PC-3 (cell line): Measurements from ENCODE around the gene DDX46. TPM values are rescaled to one million over a fixed set of nuclear protein-coding genes. Genes with fewer than 3 reads are reported as not detected.

Experiments used
- ATAC-seq: fragments of 200-7000 bp; cut with Tn5 transposase; 2 replicates; pipeline ENCODE4 v1.9.1; 2020; ENCODE audit warnings: mild to moderate bottlenecking, moderate library complexity
- BruUV-seq: library from RNA; stranded (reverse); fragments of 400-500 nt; replicated peaks from 2 replicates; lab custom pipeline; 2021; lab: Mats Ljungman, UMichigan
- CTCF ChIA-PET: fragments of 300-600 bp; sonication (Branson Sonifier 250); formaldehyde crosslinking; loops from one replicate; lab custom pipeline; 2022; ENCODE audit warnings: antibody characterized with exemption; lab: Charles Lee
- POLR2A ChIA-PET: fragments of 300-600 bp; sonication (Branson Sonifier 250); formaldehyde crosslinking; loops from one replicate; lab custom pipeline; 2022; ENCODE audit warnings: antibody characterized with exemption; ENCODE audit not compliant: unreplicated experiment; lab: Charles Lee
- DNase-seq: peaks from one replicate; pipeline ENCODE4 v3.0.0-alpha.2; 2015
- H2AFZ ChIP-seq: fragments of 300-600 bp; sonication (generic); 2 replicates; pipeline ENCODE4 v1.6.0; 2016; ENCODE audit warnings: antibody characterized with exemption, low read length
- H3F3A ChIP-seq: fragments of 300-600 bp; sonication (generic); one replicate; pipeline ENCODE4 v1.6.0; 2017; ENCODE audit warnings: antibody characterized with exemption, low read length, control low read depth, mild to moderate bottlenecking; ENCODE audit not compliant: unreplicated experiment
- H3K27ac ChIP-seq: fragments of 300-600 bp; sonication (generic); 2 replicates; pipeline ENCODE4 v1.5.1; 2016; ENCODE audit warnings: mild to moderate bottlenecking, low read length
- H3K27me3 ChIP-seq: fragments of 300-600 bp; sonication (generic); 2 replicates; pipeline ENCODE4 v1.6.1; 2016; ENCODE audit warnings: low read length, mixed read lengths
- H3K36me3 ChIP-seq: fragments of 300-600 bp; sonication (generic); 2 replicates; pipeline ENCODE4 v1.6.1; 2016; ENCODE audit warnings: low read depth, mixed run types, low read length, mixed read lengths
- H3K4me1 ChIP-seq: fragments of 300-600 bp; sonication (generic); 2 replicates; pipeline ENCODE4 v1.5.1; 2016; ENCODE audit warnings: low read length; ENCODE audit not compliant: insufficient read depth
- H3K4me2 ChIP-seq: fragments of 300-600 bp; sonication (generic); 2 replicates; pipeline ENCODE4 v1.6.0; 2016; ENCODE audit warnings: low read length
- H3K4me3 ChIP-seq: fragments of 300-600 bp; sonication (generic); 2 replicates; pipeline ENCODE4 v1.5.1; 2016; ENCODE audit warnings: mild to moderate bottlenecking, low read length, mixed read lengths
- H3K79me2 ChIP-seq: fragments of 300-600 bp; sonication (generic); 2 replicates; pipeline ENCODE4 v1.6.1; 2017; ENCODE audit warnings: low read length, mixed read lengths
- H3K9ac ChIP-seq: fragments of 300-600 bp; sonication (generic); 2 replicates; pipeline ENCODE4 v1.6.0; 2016; ENCODE audit warnings: mild to moderate bottlenecking, low read length
- H3K9me2 ChIP-seq: fragments of 300-600 bp; sonication (generic); replicated peaks from 2 replicates; pipeline ENCODE4 v1.6.1; 2016; ENCODE audit warnings: mixed run types, low read length, mixed read lengths
- H3K9me3 ChIP-seq: fragments of 300-600 bp; sonication (generic); 2 replicates; pipeline ENCODE4 v1.6.1; 2016; ENCODE audit warnings: low read length, mixed read lengths
- H4K20me1 ChIP-seq: fragments of 300-600 bp; sonication (generic); 2 replicates; pipeline ENCODE4 v1.6.1; 2016; ENCODE audit warnings: low read length, mixed read lengths
- EZH2 ChIP-seq: fragments of 300-600 bp; sonication (generic); IDR thresholded peaks from one replicate; pipeline ENCODE4 v1.6.1; 2017; ENCODE audit warnings: antibody characterized with exemption, mild to moderate bottlenecking, low read length; ENCODE audit not compliant: unreplicated experiment
- EZH2phosphoT487 ChIP-seq: fragments of 300-600 bp; sonication (generic); IDR thresholded peaks from 2 replicates; pipeline ENCODE4 v1.6.1; 2018; ENCODE audit warnings: mild to moderate bottlenecking, antibody characterized with exemption, low read length, borderline replicate concordance
- intact Hi-C: fragments of 100-400 bp; cut with micrococcal nuclease; formaldehyde crosslinking; loops from 2 replicates; pipeline ENCODE4 v1.9.0; 2023
- total RNA-seq: library from RNA; depleted of rRNA; stranded (reverse); fragments of >200 nt; gene quantifications from 2 replicates; pipeline ENCODE4 v1.2.3, GENCODE V29; 2014
- TF ChIP-seq, protein P1 (sequence below): fragments of 300-600 bp; sonication (generic); conservative IDR thresholded peaks from 2 replicates; pipeline ENCODE4 v1.5.1; 2017; ENCODE audit warnings: antibody characterized with exemption, low read depth, mild to moderate bottlenecking, low read length

Gene DDX46
- total RNA-seq, 1 experiment from 2014 or later, result 29.0 TPM

DNA sequence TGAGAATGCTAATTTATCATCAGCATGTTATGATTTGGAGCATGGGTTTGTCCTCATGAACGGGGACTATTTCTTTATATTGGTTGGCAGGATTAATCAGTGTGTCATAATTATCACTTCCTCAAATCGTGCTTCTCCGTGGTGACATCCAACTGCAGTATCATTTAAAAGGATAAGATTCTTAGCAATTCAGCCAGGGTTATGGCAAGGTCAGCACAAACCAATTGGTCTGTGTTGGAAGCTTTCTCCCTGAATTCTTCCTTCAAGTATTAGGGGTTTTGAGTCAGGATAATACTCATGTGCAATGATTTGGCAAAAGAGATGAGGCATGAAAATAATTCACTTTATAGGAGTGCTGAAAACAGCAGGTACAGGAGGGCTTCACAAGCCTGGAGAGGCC, 25.8 kb upstream of the DDX46 start:
- TF ChIP-seq, protein P1, sequence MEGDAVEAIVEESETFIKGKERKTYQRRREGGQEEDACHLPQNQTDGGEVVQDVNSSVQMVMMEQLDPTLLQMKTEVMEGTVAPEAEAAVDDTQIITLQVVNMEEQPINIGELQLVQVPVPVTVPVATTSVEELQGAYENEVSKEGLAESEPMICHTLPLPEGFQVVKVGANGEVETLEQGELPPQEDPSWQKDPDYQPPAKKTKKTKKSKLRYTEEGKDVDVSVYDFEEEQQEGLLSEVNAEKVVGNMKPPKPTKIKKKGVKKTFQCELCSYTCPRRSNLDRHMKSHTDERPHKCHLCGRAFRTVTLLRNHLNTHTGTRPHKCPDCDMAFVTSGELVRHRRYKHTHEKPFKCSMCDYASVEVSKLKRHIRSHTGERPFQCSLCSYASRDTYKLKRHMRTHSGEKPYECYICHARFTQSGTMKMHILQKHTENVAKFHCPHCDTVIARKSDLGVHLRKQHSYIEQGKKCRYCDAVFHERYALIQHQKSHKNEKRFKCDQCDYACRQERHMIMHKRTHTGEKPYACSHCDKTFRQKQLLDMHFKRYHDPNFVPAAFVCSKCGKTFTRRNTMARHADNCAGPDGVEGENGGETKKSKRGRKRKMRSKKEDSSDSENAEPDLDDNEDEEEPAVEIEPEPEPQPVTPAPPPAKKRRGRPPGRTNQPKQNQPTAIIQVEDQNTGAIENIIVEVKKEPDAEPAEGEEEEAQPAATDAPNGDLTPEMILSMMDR, result no peak
- TF ChIP-seq EZH2, result no peak
- no peak for TF ChIP-seq EZH2phosphoT487
- Histone ChIP-seq H3K27me3 (no peaks in the 10 kb centered on the region), H2AFZ (no peak overlapping the region), H3K9ac (no peak overlapping the region), H3F3A (no peaks in the 10 kb centered on the region), H3K4me3 (no peak overlapping the region), H3K36me3 (no peaks in the 10 kb centered on the region), H3K9me3 (no peaks in the 10 kb centered on the region), H3K4me2 (no peak overlapping the region), H4K20me1 (no peaks in the 10 kb centered on the region), H3K4me1 (no peaks in the 10 kb centered on the region), H3K9me2 (no peaks in the 10 kb centered on the region), H3K27ac (no peak overlapping the region), H3K79me2 (no peaks in the 10 kb centered on the region)
- intact Hi-C loops, result no loop called here
- no TSS peak for BruUV-seq
- DNase-seq (no peak), ATAC-seq (no peak)
- ChIA-PET POLR2A (no interaction called here), CTCF (no interaction called here)

DNA sequence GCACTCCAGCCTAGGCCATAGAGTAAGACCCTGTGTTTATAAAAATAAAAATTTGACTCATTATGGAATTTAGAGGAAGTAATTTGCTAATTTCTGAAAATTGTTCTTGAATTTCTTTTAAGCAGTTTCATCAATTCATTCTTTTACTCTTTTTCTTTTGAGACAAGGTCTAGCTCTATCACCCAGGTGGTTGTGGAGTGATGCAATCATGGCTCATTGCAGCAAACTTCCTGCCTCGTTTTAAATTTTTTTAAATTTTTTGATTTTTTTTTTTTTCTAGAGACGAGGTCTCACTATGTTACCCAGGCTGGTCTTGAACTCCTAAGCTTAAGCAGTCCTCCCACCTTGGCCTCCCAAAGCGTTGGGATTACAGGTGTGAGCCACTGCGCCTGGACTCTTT, 23.3 kb upstream of the DDX46 start:
- Histone ChIP-seq H3K4me2 (no peak overlapping the region), H3K4me1 (peaks cover 8% of the 10 kb centered on the region), H3K79me2 (peaks cover 19% of the 10 kb centered on the region), H3K9me3 (no peaks in the 10 kb centered on the region), H3K27ac (no peak overlapping the region), H3F3A (no peaks in the 10 kb centered on the region), H4K20me1 (no peaks in the 10 kb centered on the region), H3K9ac (no peak overlapping the region), H3K27me3 (no peaks in the 10 kb centered on the region), H3K9me2 (no peaks in the 10 kb centered on the region), H3K36me3 (no peaks in the 10 kb centered on the region), H3K4me3 (no peak overlapping the region), H2AFZ (no peak overlapping the region)
- no TSS peak for BruUV-seq
- ATAC-seq (no peak), DNase-seq (no peak)
- intact Hi-C loops, result no loop called here
- ChIA-PET CTCF (interaction anchor here (0.7 kb wide), 1 partner anchor 385 kb away, joined by 4 read pairs; no protein-coding TSS in a partner anchor), POLR2A (no interaction called here)
- TF ChIP-seq EZH2, result no peak
- TF ChIP-seq EZH2phosphoT487, result no peak
- TF ChIP-seq, protein P1, result no peak

DNA sequence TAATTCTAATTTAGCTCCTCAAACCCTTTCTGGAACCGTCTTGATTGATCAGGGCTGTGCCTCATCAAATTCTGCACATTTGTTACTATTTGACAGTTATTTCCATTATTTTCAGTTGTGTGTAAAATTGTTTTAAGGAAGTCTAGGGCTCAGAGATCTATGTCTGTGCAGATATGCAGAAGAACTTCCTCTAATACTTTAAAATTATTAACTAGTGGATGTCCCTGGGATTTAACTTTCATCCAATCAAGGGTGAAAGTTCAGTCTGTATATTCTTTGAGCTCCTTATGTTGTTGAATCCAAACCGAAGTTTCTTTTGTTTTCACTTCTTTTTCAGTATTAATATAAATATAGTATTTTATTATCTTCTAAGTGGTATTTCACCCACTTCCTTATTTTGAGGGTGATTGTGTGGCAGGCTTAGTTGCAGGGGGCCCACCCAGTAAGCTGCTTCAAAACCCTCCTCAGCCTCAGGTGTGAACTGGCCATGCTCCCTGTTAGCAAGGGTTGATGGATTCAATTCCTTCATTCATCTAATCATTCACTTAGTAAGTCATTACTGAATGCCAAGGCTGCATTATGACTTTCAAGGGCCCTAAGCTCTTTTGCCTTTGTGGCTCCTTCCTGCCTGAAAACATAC, 22.3 kb upstream of the DDX46 start:
- no peaks in the 10 kb centered on the region for H3K9me2 ChIP-seq
- peaks cover 8% of the 10 kb centered on the region for H3K4me1 ChIP-seq
- intact Hi-C loops, result no loop called here
- no peaks in the 10 kb centered on the region for H3K27me3 ChIP-seq
- H3K36me3 ChIP-seq, result no peaks in the 10 kb centered on the region; the same call in 1 of the 2 replicates
- DNase-seq, result no peak
- H4K20me1 ChIP-seq, result no peaks in the 10 kb centered on the region
- CTCF ChIA-PET, result no interaction called here
- POLR2A ChIA-PET, result no interaction called here
- TF ChIP-seq EZH2 (no peak), EZH2phosphoT487 (no peak)
- TF ChIP-seq, protein P1, result no peak
- ATAC-seq, result no peak
- H3K9me3 ChIP-seq, result no peaks in the 10 kb centered on the region
- H3K4me2 ChIP-seq, result no peak overlapping the region
- BruUV-seq, result no TSS peak
- H3K9ac ChIP-seq, result no peak overlapping the region
- H3K79me2 ChIP-seq, result peaks cover 29% of the 10 kb centered on the region
- H2AFZ ChIP-seq, result no peak overlapping the region
- H3K4me3 ChIP-seq, result no peak overlapping the region
- H3K27ac ChIP-seq, result no peak overlapping the region
- H3F3A ChIP-seq, result no peaks in the 10 kb centered on the region
